Thymus (tissue), 11 donors: Measurements from ENCODE around the gene CHRM4. TPM values are rescaled to one million over a fixed set of nuclear protein-coding genes. Genes with fewer than 3 reads are reported as not detected.

Experiments
- DNase-seq, 9 donors: peaks; one replicate each; pipeline ENCODE4 v3.0.0-alpha.2; 2013; ENCODE audit warnings: low spot score in 9 of 9, low read depth in 6 of 9, missing footprints in 1 of 9
- H3K27ac ChIP-seq, 2 donors: one replicate each; pipeline ENCODE4 v1.5.1; 2013; ENCODE audit warnings: control low read depth in 1 of 2, low read depth in 1 of 2, low read length in 1 of 2, mild to moderate bottlenecking in 1 of 2, moderate library complexity in 1 of 2
- H3K27me3 ChIP-seq, 2 donors: one replicate each; pipeline ENCODE4 v1.5.1; 2013; ENCODE audit warnings: low read length in 1 of 2; ENCODE audit not compliant: control insufficient read depth in 2 of 2, insufficient read depth in 1 of 2
- H3K36me3 ChIP-seq, 2 donors: one replicate each; pipeline ENCODE4 v1.5.1; 2013; ENCODE audit warnings: low read length in 1 of 2, mild to moderate bottlenecking in 1 of 2, moderate library complexity in 1 of 2; ENCODE audit not compliant: control insufficient read depth in 2 of 2, insufficient read depth in 2 of 2
- H3K4me1 ChIP-seq, 2 donors: one replicate each; pipeline ENCODE4 v1.5.1; 2013; ENCODE audit warnings: low read length in 2 of 2; ENCODE audit not compliant: control insufficient read depth in 2 of 2, insufficient read depth in 2 of 2
- H3K4me3 ChIP-seq, 2 donors: one replicate each; pipeline ENCODE4 v1.5.1; 2013; ENCODE audit warnings: low read length in 2 of 2, control low read depth in 1 of 2, mild to moderate bottlenecking in 1 of 2
- H3K9me3 ChIP-seq, 2 donors: one replicate each; pipeline ENCODE4 v1.5.1; 2013; ENCODE audit warnings: low read length in 1 of 2, mild to moderate bottlenecking in 1 of 2; ENCODE audit not compliant: control insufficient read depth in 2 of 2, insufficient read depth in 1 of 2
- WGBS: extraction: QIAGEN DNeasy Blood & Tissue Kit; methylation state at CpG from one replicate; pipeline ENCODE4 v1.1.7; 2013; 5-methylcytosine and 5-hydroxymethylcytosine counted together
- polyA plus RNA-seq: library from polyadenylated mRNA; stranded (reverse); fragments of 200-250 nt; gene quantifications from one replicate; pipeline ENCODE4 v1.2.3, GENCODE V29; 2013
- total RNA-seq: library from RNA; stranded (reverse); fragments of 120-200 nt; gene quantifications from one replicate; pipeline ENCODE4 v1.2.4, GENCODE V29; 2013
- donor health status: healthy.

The CHRM4 gene
- total and polyA plus RNA-seq, 2 donors, result 0.23 to 3.6 TPM

DNA sequence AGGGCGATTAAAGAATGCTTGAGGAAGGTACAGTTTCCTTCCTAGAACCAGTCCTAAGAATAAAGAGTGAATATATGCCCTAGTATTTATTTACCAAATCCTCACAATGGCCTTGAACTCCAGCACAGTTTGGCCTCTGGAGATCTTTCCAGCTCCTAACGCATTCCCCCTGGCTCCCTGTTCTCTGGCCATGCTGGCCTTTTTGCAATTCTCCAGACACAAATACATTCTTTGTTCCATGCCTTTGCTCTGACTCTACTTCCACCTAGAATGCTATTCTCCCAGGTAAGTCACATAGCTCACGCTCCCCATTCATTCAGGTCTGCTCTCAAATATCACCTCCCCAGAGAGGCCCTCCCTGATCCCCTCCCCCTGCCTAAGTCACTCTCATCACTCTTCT lies 48.1 kb downstream of the CHRM4 start:
- WGBS, result 92% methylated on average over 3 of the region's 3 CpGs
- H3K27me3 ChIP-seq, result peaks cover 0 to 6% of the 10 kb centered on the region in 2 donors
- H3K4me3 ChIP-seq, result no peak overlapping the region
- H3K9me3 ChIP-seq, result no peaks in the 10 kb centered on the region
- peaks cover 28 to 86% of the 10 kb centered on the region in 2 donors for H3K4me1 ChIP-seq
- DNase-seq, result no peak
- H3K27ac ChIP-seq, result no peak overlapping the region
- H3K36me3 ChIP-seq, result no peaks in the 10 kb centered on the region

GRCh38 chr11:46342239-46342638 lies 49.3 kb downstream of the CHRM4 start:
- WGBS, result 9% methylated on average over 5 of the region's 5 CpGs
- peaks cover 28 to 87% of the 10 kb centered on the region in 2 donors for H3K4me1 ChIP-seq

GRCh38 chr11:46341454-46341853 lies 50.1 kb downstream of the CHRM4 start:
- H3K27me3 ChIP-seq, result peaks cover 0 to 6% of the 10 kb centered on the region in 2 donors
- 97% methylated on average over 3 of the region's 3 CpGs for WGBS
- H3K27ac ChIP-seq, result no peak overlapping the region
- H3K9me3 ChIP-seq, result no peaks in the 10 kb centered on the region
- peaks cover 23 to 88% of the 10 kb centered on the region in 2 donors for H3K4me1 ChIP-seq
- no peak overlapping the region for H3K4me3 ChIP-seq
- DNase-seq, result no peak
- no peaks in the 10 kb centered on the region for H3K36me3 ChIP-seq

More at GRCh38 chr11:46342239-46342638, 49.3 kb downstream of the CHRM4 start:
- Histone ChIP-seq H3K27me3 (peaks cover 0 to 6% of the 10 kb centered on the region in 2 donors), H3K9me3 (no peaks in the 10 kb centered on the region), H3K27ac (peak overlapping the region in 1 of 2 donors; percentile 76), H3K36me3 (no peaks in the 10 kb centered on the region), H3K4me3 (no peak overlapping the region)
- DNase-seq, result peak in 1 of 9 donors; percentile 80

DNA sequence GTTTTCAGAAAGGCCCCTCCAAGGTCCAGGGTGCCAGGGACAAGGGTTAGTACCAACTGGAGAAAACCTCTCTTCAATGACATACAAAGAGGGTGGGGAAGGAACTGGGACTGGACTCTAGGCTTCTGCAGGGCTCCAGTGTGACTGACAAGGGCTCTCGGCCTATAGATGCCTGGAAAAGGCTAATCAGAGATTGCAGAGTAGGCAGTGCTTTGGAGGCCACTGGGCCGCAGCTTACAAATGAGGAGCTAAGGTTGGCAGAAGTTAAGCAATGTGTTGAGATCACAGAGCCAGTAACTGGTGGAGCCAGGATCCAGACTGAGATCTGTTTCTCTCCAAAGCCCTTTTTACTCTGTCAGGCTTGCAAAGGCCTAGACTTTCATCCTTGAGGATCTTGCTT lies 51.8 kb downstream of the CHRM4 start:
- H3K36me3 ChIP-seq, result no peaks in the 10 kb centered on the region
- H3K4me1 ChIP-seq, result peaks cover 10 to 82% of the 10 kb centered on the region in 2 donors
- WGBS, result 97% methylated on average over 2 of the region's 2 CpGs
- H3K9me3 ChIP-seq, result no peaks in the 10 kb centered on the region
- DNase-seq, result no peak
- no peak overlapping the region for H3K27ac ChIP-seq
- H3K4me3 ChIP-seq, result no peak overlapping the region
- H3K27me3 ChIP-seq, result no peaks in the 10 kb centered on the region

GRCh38 chr11:46338988-46339666 lies 52.4 kb downstream of the CHRM4 start:
- Histone ChIP-seq H3K36me3 (no peaks in the 10 kb centered on the region), H3K4me3 (no peak overlapping the region), H3K9me3 (no peaks in the 10 kb centered on the region), H3K27me3 (peaks cover 0 to 5% of the 10 kb centered on the region in 2 donors), H3K4me1 (peaks cover 9 to 85% of the 10 kb centered on the region in 2 donors), H3K27ac (peak overlapping the region in 1 of 2 donors; percentile 12)
- no peak for DNase-seq
- 65% methylated on average over 16 of the region's 16 CpGs for WGBS

GRCh38 chr11:46338636-46338987 lies 53.0 kb downstream of the CHRM4 start:
- Histone ChIP-seq H3K27me3 (peaks cover 0 to 10% of the 10 kb centered on the region in 2 donors), H3K4me3 (no peak overlapping the region), H3K4me1 (peaks cover 15 to 85% of the 10 kb centered on the region in 2 donors), H3K9me3 (no peaks in the 10 kb centered on the region), H3K27ac (peak overlapping the region in 1 of 2 donors; percentile 12), H3K36me3 (no peaks in the 10 kb centered on the region)
- 57% methylated on average over 9 of the region's 9 CpGs for WGBS
- no peak for DNase-seq

DNA sequence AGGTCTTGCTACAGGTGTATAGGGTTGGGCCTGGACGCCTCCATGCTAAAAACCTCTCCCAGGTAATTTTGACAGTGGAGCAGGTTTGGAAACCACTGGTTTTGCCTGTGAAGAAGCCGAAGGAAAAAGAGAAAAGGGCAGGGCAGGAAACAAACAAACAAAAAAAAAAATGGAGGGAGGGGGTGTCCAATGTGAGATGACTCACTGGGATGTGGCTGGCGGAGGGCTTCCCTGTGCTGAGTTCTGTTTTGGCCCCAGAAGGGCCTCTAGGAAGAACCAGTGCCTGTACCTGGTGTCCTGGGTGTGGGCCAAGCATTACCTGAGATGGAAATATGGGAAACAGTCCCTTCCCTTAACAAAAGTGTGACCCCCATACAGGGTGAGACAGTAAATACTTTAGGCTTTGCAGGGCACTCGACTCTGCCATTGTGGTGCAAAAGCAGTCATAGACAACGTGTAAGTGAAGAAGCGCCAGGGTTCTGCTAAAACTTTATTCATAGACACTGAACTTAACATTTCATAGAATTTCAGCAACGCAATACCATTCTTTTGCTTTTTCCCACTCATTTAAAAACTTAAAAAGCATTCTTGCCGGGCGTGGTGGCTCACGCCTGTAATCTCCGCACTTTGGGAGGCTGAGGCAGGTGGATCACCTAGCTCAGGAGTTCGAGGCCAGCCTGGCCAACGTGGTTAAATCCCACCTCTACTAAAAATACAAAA lies 53.8 kb downstream of the CHRM4 start:
- no peak for DNase-seq
- Histone ChIP-seq H3K4me3 (no peak overlapping the region), H3K4me1 (peaks cover 16 to 84% of the 10 kb centered on the region in 2 donors), H3K9me3 (no peaks in the 10 kb centered on the region), H3K27me3 (peaks cover 0 to 17% of the 10 kb centered on the region in 2 donors), H3K36me3 (no peaks in the 10 kb centered on the region), H3K27ac (no peak overlapping the region)
- WGBS, result 97% methylated on average over 13 of the region's 13 CpGs

DNA sequence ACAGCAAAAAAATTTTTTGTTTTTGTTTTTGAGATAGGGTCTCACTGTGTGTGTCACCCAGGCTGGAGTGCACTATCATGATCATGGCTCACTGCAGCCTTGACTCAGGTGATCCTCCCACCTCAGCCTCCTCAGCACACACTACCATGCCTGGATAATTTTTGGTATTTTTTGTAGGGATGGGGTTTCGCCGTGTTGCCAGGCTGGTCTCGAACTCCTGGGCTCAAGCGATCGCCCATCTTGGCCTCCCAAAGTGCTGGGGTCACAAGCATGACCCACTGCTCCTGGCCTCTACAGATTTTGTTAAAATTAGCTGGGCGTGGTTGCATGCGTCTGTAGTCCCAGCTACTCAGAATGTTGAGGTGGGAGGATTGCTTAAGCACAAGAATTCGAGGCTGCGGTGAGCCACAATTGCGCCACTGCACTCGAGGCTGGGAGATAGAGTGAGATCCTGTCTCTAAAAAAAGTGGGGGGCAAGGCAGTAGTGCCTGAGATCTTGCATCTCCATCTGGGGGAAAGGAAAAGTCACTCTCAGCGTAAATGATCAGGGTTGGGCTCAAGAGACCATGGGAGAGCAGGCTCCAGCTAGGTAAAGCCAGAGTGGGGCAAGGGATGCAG lies 54.9 kb downstream of the CHRM4 start:
- no peak overlapping the region for H3K4me3 ChIP-seq
- no peak overlapping the region for H3K27ac ChIP-seq
- no peaks in the 10 kb centered on the region for H3K36me3 ChIP-seq
- WGBS, result 93% methylated on average over 12 of the region's 12 CpGs
- H3K9me3 ChIP-seq, result no peaks in the 10 kb centered on the region
- peaks cover 0 to 27% of the 10 kb centered on the region in 2 donors for H3K27me3 ChIP-seq
- peaks cover 18 to 84% of the 10 kb centered on the region in 2 donors for H3K4me1 ChIP-seq
- DNase-seq, result peak in 1 of 9 donors; percentile 42
